IMR-90 (cell line): ENCODE results near the gene MCM6. TPM values are rescaled to one million over a fixed set of nuclear protein-coding genes. Genes with fewer than 3 reads are reported as not detected.
A peak's percentile ranks its signal among the peaks of the same experiment; 100 is the strongest.

Source experiments
- ATAC-seq: fragments of 200-7000 bp; cut with Tn5 transposase; 2 replicates; pipeline ENCODE4 v1.9.1; 2020; ENCODE audit warnings: low read depth, mild to moderate bottlenecking, moderate library complexity
- BruUV-seq: library from RNA; stranded (reverse); fragments of 400-500 nt; replicated peaks from 2 replicates; lab custom pipeline; 2021; lab: Mats Ljungman, UMichigan
- CTCF ChIA-PET: fragments of 300-600 bp; formaldehyde crosslinking; extraction: SDS; loops from one replicate; lab custom pipeline; 2021; ENCODE audit warnings: antibody characterized with exemption; lab: Yijun Ruan, JAX
- POLR2A ChIA-PET: fragments of 300-600 bp; sonication (Branson Sonifier 250); formaldehyde crosslinking; loops from one replicate; lab custom pipeline; 2022; ENCODE audit warnings: antibody characterized with exemption; ENCODE audit not compliant: unreplicated experiment; lab: Charles Lee
- DNase-seq: peaks from one replicate; pipeline ENCODE4 v3.0.0; 2013
- H2AFZ ChIP-seq: replicated peaks from 2 replicates; pipeline ENCODE3; 2013; ENCODE audit warnings: low read length, mild to moderate bottlenecking; ENCODE audit not compliant: poor library complexity
- H2AK5ac ChIP-seq: 2 replicates; pipeline ENCODE4 v1.6.1; 2013; ENCODE audit warnings: low read depth, low read length, inconsistent platforms
- H2AK9ac ChIP-seq: replicated peaks from 2 replicates; pipeline ENCODE3; 2013; ENCODE audit warnings: mild to moderate bottlenecking, low read depth, low read length, moderate library complexity; ENCODE audit not compliant: poor library complexity
- H2BK120ac ChIP-seq: 2 replicates; pipeline ENCODE4 v1.6.1; 2013; ENCODE audit warnings: low read depth, low read length, inconsistent platforms
- H2BK15ac ChIP-seq: 3 replicates; pipeline ENCODE4 v1.6.1; 2013; ENCODE audit warnings: low read depth, low read length, inconsistent platforms
- H2BK20ac ChIP-seq: 2 replicates; pipeline ENCODE4 v1.6.1; 2013; ENCODE audit warnings: low read depth, mild to moderate bottlenecking, inconsistent platforms, low read length, moderate library complexity
- H2BK5ac ChIP-seq: 2 replicates; pipeline ENCODE4 v1.6.1; 2013; ENCODE audit warnings: mild to moderate bottlenecking, low read depth, low read length, inconsistent platforms; ENCODE audit not compliant: poor library complexity, severe bottlenecking
- H3K14ac ChIP-seq: replicated peaks from 2 replicates; pipeline ENCODE4 v1.6.1; 2013; ENCODE audit warnings: low read depth, low read length, inconsistent platforms
- H3K18ac ChIP-seq: 2 replicates; pipeline ENCODE4 v1.6.1; 2013; ENCODE audit warnings: low read depth, low read length, control low read depth
- H3K23ac ChIP-seq: 2 replicates; pipeline ENCODE4 v1.6.1; 2013; ENCODE audit warnings: low read depth, low read length, inconsistent platforms
- H3K27ac ChIP-seq: 2 replicates; pipeline ENCODE4 v1.5.1; 2013; ENCODE audit warnings: mild to moderate bottlenecking, control low read depth, low read length; ENCODE audit not compliant: insufficient read depth
- H3K27me3 ChIP-seq: 2 replicates; pipeline ENCODE4 v1.6.1; 2013; ENCODE audit warnings: low read length; ENCODE audit not compliant: control insufficient read depth, insufficient read depth
- H3K36me3 ChIP-seq: 2 replicates; pipeline ENCODE4 v1.6.1; 2013; ENCODE audit warnings: low read length, mixed read lengths; ENCODE audit not compliant: control insufficient read depth, insufficient read depth
- H3K4ac ChIP-seq: 2 replicates; pipeline ENCODE4 v1.6.1; 2013; ENCODE audit warnings: low read depth, low read length, inconsistent platforms
- H3K4me1 ChIP-seq: 2 replicates; pipeline ENCODE4 v1.6.1; 2013; ENCODE audit warnings: low read length, mixed read lengths; ENCODE audit not compliant: control insufficient read depth, insufficient read depth
- H3K4me2 ChIP-seq: 2 replicates; pipeline ENCODE4 v1.6.1; 2013; ENCODE audit warnings: low read depth, mild to moderate bottlenecking, control low read depth, low read length, moderate library complexity
- H3K4me3 ChIP-seq: 2 replicates; pipeline ENCODE4 v1.5.1; 2013; ENCODE audit warnings: low read depth, mild to moderate bottlenecking, control low read depth, low read length, moderate library complexity; ENCODE audit not compliant: insufficient read depth
- H3K56ac ChIP-seq: 2 replicates; pipeline ENCODE4 v1.6.1; 2013; ENCODE audit warnings: low read length, inconsistent platforms; ENCODE audit not compliant: insufficient read depth; ENCODE audit errors: extremely low read depth
- H3K79me1 ChIP-seq, 2 experiments: 2 replicates each; pipeline ENCODE4 v1.6.1; 2013; ENCODE audit warnings: low read length in 2 of 2, inconsistent platforms in 1 of 2, low read depth in 1 of 2
- H3K9ac ChIP-seq: 2 replicates; pipeline ENCODE4 v1.6.1; 2013; ENCODE audit warnings: low read depth, low read length, control low read depth
- H3K9me1 ChIP-seq: 2 replicates; pipeline ENCODE4 v1.6.1; 2013; ENCODE audit warnings: low read length, inconsistent platforms; ENCODE audit not compliant: insufficient read depth
- H3K9me3 ChIP-seq: 2 replicates; pipeline ENCODE4 v1.6.1; 2013; ENCODE audit warnings: low read length; ENCODE audit not compliant: control insufficient read depth, insufficient read depth
- H4K20me1 ChIP-seq: 2 replicates; pipeline ENCODE4 v1.6.1; 2013; ENCODE audit warnings: low read length, inconsistent platforms; ENCODE audit not compliant: insufficient read depth
- H4K5ac ChIP-seq: 2 replicates; pipeline ENCODE4 v1.6.1; 2013; ENCODE audit warnings: mild to moderate bottlenecking, low read depth, low read length, control low read depth
- H4K8ac ChIP-seq, 2 experiments: 2 replicates each; pipeline ENCODE4 v1.6.1; 2013; ENCODE audit warnings: low read depth in 2 of 2, low read length in 2 of 2, control low read depth in 1 of 2, inconsistent platforms in 1 of 2
- H4K91ac ChIP-seq: 2 replicates; pipeline ENCODE4 v1.6.1; 2013; ENCODE audit warnings: low read depth, low read length, inconsistent platforms; ENCODE audit not compliant: insufficient read depth
- CEBPB ChIP-seq: IDR thresholded peaks from 2 replicates; pipeline ENCODE4 v1.6.1; 2012; ENCODE audit warnings: low read depth, low read length, improper control_type of control experiment
- CHD1 ChIP-seq: IDR thresholded peaks from 2 replicates; pipeline ENCODE4 v1.6.1; 2012; ENCODE audit warnings: low read depth, low read length, improper control_type of control experiment
- MAZ ChIP-seq: IDR thresholded peaks from 2 replicates; pipeline ENCODE4 v1.6.1; 2012; ENCODE audit warnings: low read depth, mild to moderate bottlenecking, low read length, improper control_type of control experiment, moderate library complexity, borderline replicate concordance
- MXI1 ChIP-seq: IDR thresholded peaks from 2 replicates; pipeline ENCODE4 v1.6.1; 2012; ENCODE audit warnings: low read depth, mild to moderate bottlenecking, low read length, moderate library complexity, borderline replicate concordance
- RFX5 ChIP-seq: IDR thresholded peaks from 2 replicates; pipeline ENCODE4 v1.8.0; 2012; ENCODE audit warnings: low read depth, mild to moderate bottlenecking, low read length, moderate library complexity
- WGBS, 2 experiments: methylation state at CpG; one replicate each; pipeline versions ENCODE4 v1.1.5 to v1.1.7; 2013; ENCODE audit warnings: missing lambda C conversion rate in 2 of 2; ENCODE audit not compliant: insufficient read length in 1 of 2; ENCODE audit errors: extremely low coverage in 2 of 2; 5-methylcytosine and 5-hydroxymethylcytosine counted together
- dilution Hi-C: fragments of 300-500 bp; cut with HindIII; formaldehyde crosslinking; loops from one replicate; pipeline ENCODE4 v1.14.3; 2018; ENCODE audit warnings: low sequenced_read_pairs; ENCODE audit not compliant: unreplicated experiment
- in situ Hi-C: fragments of 300-500 bp; cut with MboI; formaldehyde crosslinking; loops from 3 replicates; pipeline ENCODE4 v1.14.3; 2019; ENCODE audit warnings: low sequenced_read_pairs, inconsistent platforms, mixed read lengths
- intact Hi-C: fragments of 100-400 bp; cut with micrococcal nuclease; formaldehyde crosslinking; loops from 2 replicates; pipeline ENCODE4 v1.10.0; 2022
- polyA plus RNA-seq, 3 experiments: library from polyadenylated mRNA; depleted of rRNA; stranded (reverse); fragments of >200 nt; gene quantifications; 2 replicates each; pipeline ENCODE4 v1.2.3, GENCODE V29; 2012; ENCODE audit warnings: low replicate concordance in 1 of 3
- total RNA-seq: library from RNA; depleted of rRNA; stranded (reverse); fragments of >200 nt; gene quantifications from 2 replicates; pipeline ENCODE4 v1.2.3, GENCODE V29; 2012
- TF ChIP-seq, protein P1 (sequence below): fragments of 150-350 bp; IDR thresholded peaks from 2 replicates; pipeline ENCODE4 v1.6.1; 2016; ENCODE audit warnings: low read depth, mild to moderate bottlenecking, low read length, moderate library complexity, borderline replicate concordance
- TF ChIP-seq, protein P2 (sequence below): conservative IDR thresholded peaks from 2 replicates; pipeline ENCODE4 v1.5.1; 2012; ENCODE audit warnings: mild to moderate bottlenecking, low read depth, low read length, improper control_type of control experiment

The MCM6 gene
- total and polyA plus RNA-seq, 2 of the 4 experiments (the other 2 are of a cell fraction), result 21.4 to 29.6 TPM

DNA sequence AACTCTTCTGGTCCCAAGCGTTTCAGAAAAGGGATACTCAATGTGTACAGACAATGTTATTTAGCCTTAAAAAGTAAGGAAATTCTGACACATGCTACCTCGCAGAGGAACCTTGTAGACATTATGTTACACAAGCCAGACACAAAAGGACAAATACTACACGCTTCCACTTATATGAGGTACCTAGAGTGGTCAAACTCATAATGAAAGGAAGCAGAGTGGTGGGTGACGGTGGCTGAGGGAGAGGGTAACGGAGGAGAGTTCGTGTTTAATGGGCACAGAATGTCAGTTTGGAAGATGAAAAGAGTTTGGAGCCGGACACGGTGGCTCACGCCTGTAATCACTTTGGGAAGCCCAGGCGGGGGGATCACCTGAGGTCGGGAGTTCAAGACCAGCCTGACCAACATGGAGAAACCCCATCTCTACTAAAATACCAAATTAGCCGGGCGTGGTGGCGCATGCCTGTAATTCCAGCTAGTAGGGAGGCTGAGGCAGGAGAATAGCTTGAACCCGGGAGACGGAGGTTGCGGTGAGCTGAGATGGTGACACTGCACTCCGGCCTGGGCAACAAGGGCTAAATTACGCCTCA lies 1.4 kb downstream of the MCM6 start:
- H4K8ac ChIP-seq, result no peak overlapping the region
- H3K4ac ChIP-seq, result peak overlapping the region; percentile 11; the same call in 1 of the 2 replicates
- H2BK20ac ChIP-seq, result no peak overlapping the region
- in situ Hi-C loops (no loop called here), intact Hi-C loops (no loop called here), dilution Hi-C loops (no loop called here)
- H2BK120ac ChIP-seq, result no peak overlapping the region
- no peak overlapping the region for H2BK5ac ChIP-seq
- peak overlapping the region; percentile 87 for H3K4me2 ChIP-seq
- no peak for ATAC-seq
- H3K9me3 ChIP-seq, result no peaks in the 10 kb centered on the region
- H2AFZ ChIP-seq, result no peak overlapping the region
- H3K9me1 ChIP-seq, result no peaks in the 10 kb centered on the region
- H3K4me3 ChIP-seq, result no peak overlapping the region; the same call in 1 of the 2 replicates
- no peak overlapping the region for H4K91ac ChIP-seq
- peaks cover 2 to 25% of the 10 kb centered on the region in 2 experiments for H3K79me1 ChIP-seq
- no peak overlapping the region for H2AK9ac ChIP-seq
- H3K18ac ChIP-seq, result no peak overlapping the region
- H2BK15ac ChIP-seq, result no peak overlapping the region
- no peak overlapping the region for H2AK5ac ChIP-seq
- POLR2A ChIA-PET, result interaction anchor here (0.5 kb wide), 1 partner anchor 39 kb away, joined by 3 read pairs; no protein-coding TSS in a partner anchor
- no peak overlapping the region for H3K56ac ChIP-seq
- BruUV-seq, result no TSS peak
- no peak overlapping the region for H3K27ac ChIP-seq
- no peaks in the 10 kb centered on the region for H4K20me1 ChIP-seq
- no peaks in the 10 kb centered on the region for H3K27me3 ChIP-seq
- H3K9ac ChIP-seq, result peak overlapping the region; percentile 48; the same call in 1 of the 2 replicates
- CTCF ChIA-PET, result interaction anchor here (0.7 kb wide), 1 partner anchor 10 kb away, joined by 4 read pairs; no protein-coding TSS in a partner anchor
- H3K14ac ChIP-seq, result no peak overlapping the region
- peaks cover 7% of the 10 kb centered on the region; the same call in 1 of the 2 replicates for H3K36me3 ChIP-seq
- H4K5ac ChIP-seq, result no peak overlapping the region
- no peak for DNase-seq
- peak overlapping the region; percentile 73; the same call in 1 of the 2 replicates for H3K23ac ChIP-seq
- TF ChIP-seq RFX5 (no peak), CEBPB (no peak), MAZ (no peak), CHD1 (no peak), MXI1 (no peak)
- TF ChIP-seq, protein P1, sequence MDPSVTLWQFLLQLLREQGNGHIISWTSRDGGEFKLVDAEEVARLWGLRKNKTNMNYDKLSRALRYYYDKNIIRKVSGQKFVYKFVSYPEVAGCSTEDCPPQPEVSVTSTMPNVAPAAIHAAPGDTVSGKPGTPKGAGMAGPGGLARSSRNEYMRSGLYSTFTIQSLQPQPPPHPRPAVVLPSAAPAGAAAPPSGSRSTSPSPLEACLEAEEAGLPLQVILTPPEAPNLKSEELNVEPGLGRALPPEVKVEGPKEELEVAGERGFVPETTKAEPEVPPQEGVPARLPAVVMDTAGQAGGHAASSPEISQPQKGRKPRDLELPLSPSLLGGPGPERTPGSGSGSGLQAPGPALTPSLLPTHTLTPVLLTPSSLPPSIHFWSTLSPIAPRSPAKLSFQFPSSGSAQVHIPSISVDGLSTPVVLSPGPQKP, result no peak
- TF ChIP-seq, protein P2, sequence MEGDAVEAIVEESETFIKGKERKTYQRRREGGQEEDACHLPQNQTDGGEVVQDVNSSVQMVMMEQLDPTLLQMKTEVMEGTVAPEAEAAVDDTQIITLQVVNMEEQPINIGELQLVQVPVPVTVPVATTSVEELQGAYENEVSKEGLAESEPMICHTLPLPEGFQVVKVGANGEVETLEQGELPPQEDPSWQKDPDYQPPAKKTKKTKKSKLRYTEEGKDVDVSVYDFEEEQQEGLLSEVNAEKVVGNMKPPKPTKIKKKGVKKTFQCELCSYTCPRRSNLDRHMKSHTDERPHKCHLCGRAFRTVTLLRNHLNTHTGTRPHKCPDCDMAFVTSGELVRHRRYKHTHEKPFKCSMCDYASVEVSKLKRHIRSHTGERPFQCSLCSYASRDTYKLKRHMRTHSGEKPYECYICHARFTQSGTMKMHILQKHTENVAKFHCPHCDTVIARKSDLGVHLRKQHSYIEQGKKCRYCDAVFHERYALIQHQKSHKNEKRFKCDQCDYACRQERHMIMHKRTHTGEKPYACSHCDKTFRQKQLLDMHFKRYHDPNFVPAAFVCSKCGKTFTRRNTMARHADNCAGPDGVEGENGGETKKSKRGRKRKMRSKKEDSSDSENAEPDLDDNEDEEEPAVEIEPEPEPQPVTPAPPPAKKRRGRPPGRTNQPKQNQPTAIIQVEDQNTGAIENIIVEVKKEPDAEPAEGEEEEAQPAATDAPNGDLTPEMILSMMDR, result no peak
- H3K4me1 ChIP-seq, result peaks cover 4% of the 10 kb centered on the region; the same call in 1 of the 2 replicates
- WGBS, 2 experiments, result 20% methylated on average over 3 of the region's 19 CpGs; no CpG with 5 or more reads in 1 of the 2 experiments
